GM12891 (cell line): ENCODE data around the gene KCTD10.
"Not testable (repeated sequence)": the region's sequence is repeated elsewhere in the genome, so short reads cannot be mapped to it uniquely, and the experiment has no call there.

Experiments used
- DNase-seq: peaks from one replicate; pipeline ENCODE4 v3.0.0; 2011; ENCODE audit warnings: low spot score; ENCODE audit not compliant: insufficient read length
- FAIRE-seq: peaks from 2 replicates; lab custom pipeline; 2011; peaks lifted over from hg19 to GRCh38; lab: Jason Lieb, UNC
- PAX5 ChIP-seq: IDR thresholded peaks from 2 replicates; pipeline ENCODE4 v1.6.1; 2011; ENCODE audit warnings: low read length, moderate library complexity, mild to moderate bottlenecking; ENCODE audit not compliant: insufficient read depth, severe bottlenecking
- POLR2A ChIP-seq: IDR thresholded peaks from 2 replicates; pipeline ENCODE4 v1.6.1; 2011; ENCODE audit warnings: low read depth, low read length, control low read depth
- POLR2AphosphoS5 ChIP-seq: IDR thresholded peaks from 2 replicates; pipeline ENCODE4 v1.6.1; 2011; ENCODE audit warnings: low read depth, low read length, control low read depth
- POU2F2 ChIP-seq: IDR thresholded peaks from 2 replicates; pipeline ENCODE4 v1.6.1; 2011; ENCODE audit warnings: low read depth, mild to moderate bottlenecking, control low read depth, low read length, moderate library complexity
- SPI1 ChIP-seq: IDR thresholded peaks from 2 replicates; pipeline ENCODE4 v1.6.1; 2011; ENCODE audit warnings: low read depth, low read length, control low read depth
- TAF1 ChIP-seq: IDR thresholded peaks from 2 replicates; pipeline ENCODE4 v1.6.1; 2011; ENCODE audit warnings: low read depth, low read length, control low read depth

Gene KCTD10

GRCh38 chr12:109430244-109430643 lies 46.9 kb downstream of the KCTD10 start:
- TF ChIP-seq POLR2A (no peak), POLR2AphosphoS5 (no peak), POU2F2 (no peak)
- FAIRE-seq: no peak
- DNase-seq: no peak

GRCh38 chr12:109428804-109429203 lies 48.3 kb downstream of the KCTD10 start:
- FAIRE-seq, DNase-seq: not testable (repeated sequence)

DNA sequence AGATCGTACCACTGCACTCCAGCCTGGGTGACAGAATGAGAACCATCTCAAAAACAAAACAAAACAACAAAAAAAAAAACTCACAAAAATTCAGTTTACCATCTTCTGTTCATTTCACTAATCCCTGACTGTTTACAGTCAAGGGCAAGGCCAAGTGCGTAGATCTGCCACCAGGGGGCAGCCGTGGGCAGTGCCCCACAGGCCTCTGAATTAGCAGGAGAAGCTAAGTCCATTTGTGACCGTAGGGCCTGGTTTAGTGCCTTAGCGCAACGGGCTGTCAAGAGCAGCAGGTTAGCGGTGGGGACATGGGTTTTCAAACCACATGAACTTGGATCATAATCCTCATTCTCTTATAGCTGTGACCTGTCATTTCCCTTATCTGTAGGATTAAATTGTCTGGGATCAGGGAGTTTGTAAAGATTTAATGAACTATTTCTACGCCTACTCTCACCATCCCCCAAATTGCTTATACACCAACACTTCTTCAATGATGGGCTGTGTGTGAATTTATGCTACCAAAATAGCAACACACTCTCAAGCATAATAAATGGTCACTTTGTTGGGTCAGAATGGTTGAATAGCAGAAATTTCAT lies 49.0 kb downstream of the KCTD10 start:
- TF ChIP-seq POU2F2 (no peak), PAX5 (no peak), POLR2A (no peak), SPI1 (no peak), POLR2AphosphoS5 (no peak)
- DNase-seq: peak; percentile 60
- peak; percentile 72 for FAIRE-seq

GRCh38 chr12:109423392-109423791 lies 53.7 kb downstream of the KCTD10 start:
- TF ChIP-seq SPI1: peak; percentile 51
- TF ChIP-seq POU2F2: no peak
- no peak for DNase-seq
- no peak for FAIRE-seq

GRCh38 chr12:109422251-109422650 lies 54.8 kb downstream of the KCTD10 start:
- FAIRE-seq (no peak), DNase-seq (no peak)
- no peak for TF ChIP-seq TAF1
- no peak for TF ChIP-seq PAX5
- TF ChIP-seq POU2F2: no peak
- no peak for TF ChIP-seq SPI1
- TF ChIP-seq POLR2AphosphoS5: no peak
- TF ChIP-seq POLR2A: no peak

GRCh38 chr12:109421355-109422087 lies 55.6 kb downstream of the KCTD10 start:
- no peak for TF ChIP-seq SPI1
- no peak for TF ChIP-seq PAX5
- TF ChIP-seq POLR2AphosphoS5: no peak
- TF ChIP-seq POU2F2: no peak
- no peak for TF ChIP-seq POLR2A
- FAIRE-seq (no peak), DNase-seq (no peak)

DNA sequence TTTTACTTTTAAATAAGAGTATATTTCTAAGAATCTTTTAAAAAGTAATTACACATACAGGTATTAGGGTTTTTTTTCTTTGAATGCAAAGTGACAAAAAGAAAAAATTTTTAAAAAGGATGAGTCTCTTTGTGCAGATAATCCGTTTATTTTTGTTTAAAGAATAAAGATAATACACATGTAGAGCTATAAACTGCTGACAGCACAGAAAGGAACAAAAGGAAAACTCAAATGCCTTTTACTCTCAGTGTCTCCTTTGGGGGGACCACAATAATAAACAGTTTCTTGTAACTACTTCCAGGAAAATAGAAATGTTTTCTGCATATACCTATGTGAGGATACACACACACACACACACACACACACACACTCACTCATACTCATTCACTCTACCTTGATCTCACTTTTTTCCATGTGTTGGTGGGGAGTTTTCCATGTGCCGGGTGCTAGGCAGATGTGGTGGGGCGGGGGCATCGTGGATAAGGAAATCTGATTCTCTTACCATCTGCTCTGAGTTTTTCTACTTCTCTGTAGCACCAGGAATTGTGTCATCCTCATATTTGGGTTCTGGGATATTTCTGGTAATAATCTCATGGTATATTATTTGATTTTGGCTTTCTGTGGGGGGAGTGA lies 58.1 kb downstream of the KCTD10 start:
- no peak for TF ChIP-seq PAX5
- no peak for TF ChIP-seq POU2F2
- no peak for TF ChIP-seq SPI1
- TF ChIP-seq TAF1: no peak
- TF ChIP-seq POLR2AphosphoS5: no peak
- TF ChIP-seq POLR2A: no peak
- no peak for FAIRE-seq
- DNase-seq: no peak

- DNase-seq, FAIRE-seq: not testable (repeated sequence)
Measured at GRCh38 chr12:109406147-109406546, 71.0 kb downstream of the KCTD10 start.

DNA sequence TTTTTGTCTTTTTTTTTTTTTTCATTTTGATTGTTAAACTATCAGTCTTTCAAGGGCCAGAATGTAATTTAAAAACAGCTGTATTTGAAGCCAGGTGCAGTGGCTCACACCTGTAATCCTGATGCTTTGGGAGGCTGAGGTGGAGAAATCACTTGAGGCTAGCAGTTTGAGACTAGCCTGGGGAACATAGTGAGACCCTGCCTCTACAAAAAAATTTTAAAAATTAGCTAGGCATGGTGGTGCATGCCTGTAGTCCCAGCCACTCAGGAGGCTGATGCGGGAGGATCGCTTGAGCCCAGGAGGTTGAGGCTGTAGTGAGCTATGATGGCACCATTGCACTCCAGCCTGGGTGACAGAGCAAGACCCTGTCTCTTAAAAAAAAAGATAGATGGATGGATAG lies 72.3 kb downstream of the KCTD10 start:
- DNase-seq, FAIRE-seq: not testable (repeated sequence)
